Activated T-helper 1 cell treated with Interleukin-2 at 50 U/mL for 16 hours (primary cell): ENCODE data around the gene ZNF860.

ENCODE experiments used
- DNase-seq: peaks from one replicate; pipeline ENCODE4 v3.0.0-alpha.2; 2020; ENCODE audit warnings: low read depth

ZNF860 gene

GRCh38 chr3:31981206-31982181, at the start of gene ZNF860, which contains the start of gene OSBPL10:
Gene ZNF860, plus strand, starts transcription at chr3:31981750. Its CDS starts 7,330 bp downstream, at chr3:31989080.
Gene OSBPL10, minus strand, starts transcription at chr3:31981262. Its CDS starts 83 bp downstream, at chr3:31981179.
- DNase-seq, result no peak

- no peak for DNase-seq
These were observed 48.6 kb upstream of the ZNF860 start for GRCh38 chr3:31932990-31933389.

GRCh38 chr3:31934018-31934417, 47.5 kb upstream of the ZNF860 start:
- DNase-seq, result no peak

GRCh38 chr3:31934866-31935265, 46.7 kb upstream of the ZNF860 start:
- no peak for DNase-seq

DNA sequence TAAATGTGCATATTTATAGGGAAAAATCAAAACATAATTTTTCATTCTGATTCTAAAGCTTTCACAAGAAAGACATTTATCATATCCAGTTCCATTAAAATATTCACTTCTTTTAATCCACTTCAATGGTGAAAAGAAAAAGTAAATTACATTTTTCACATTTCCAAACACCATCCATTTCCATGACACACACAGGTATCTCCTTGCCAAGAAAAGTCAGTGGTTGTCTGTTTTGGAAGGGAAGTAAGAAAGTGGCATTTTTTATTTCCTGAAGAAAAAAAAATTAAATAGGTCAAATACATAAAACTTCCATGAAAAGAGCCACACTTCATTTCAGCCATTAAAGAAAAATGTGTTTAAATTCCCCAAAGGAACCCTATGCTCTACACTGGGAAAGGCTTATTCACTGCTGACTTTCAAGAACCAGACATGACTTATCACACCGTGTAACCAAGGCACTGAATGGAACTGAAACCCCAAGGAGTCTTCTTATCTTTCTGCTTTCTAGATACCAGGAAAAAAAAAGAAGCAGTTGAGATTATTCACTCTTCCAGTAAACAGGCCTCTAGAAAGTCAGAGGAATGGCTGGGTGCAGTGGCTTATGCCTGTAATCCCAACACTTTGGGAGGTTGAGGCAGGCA, 45.0 kb upstream of the ZNF860 start:
- DNase-seq, result no peak

DNA sequence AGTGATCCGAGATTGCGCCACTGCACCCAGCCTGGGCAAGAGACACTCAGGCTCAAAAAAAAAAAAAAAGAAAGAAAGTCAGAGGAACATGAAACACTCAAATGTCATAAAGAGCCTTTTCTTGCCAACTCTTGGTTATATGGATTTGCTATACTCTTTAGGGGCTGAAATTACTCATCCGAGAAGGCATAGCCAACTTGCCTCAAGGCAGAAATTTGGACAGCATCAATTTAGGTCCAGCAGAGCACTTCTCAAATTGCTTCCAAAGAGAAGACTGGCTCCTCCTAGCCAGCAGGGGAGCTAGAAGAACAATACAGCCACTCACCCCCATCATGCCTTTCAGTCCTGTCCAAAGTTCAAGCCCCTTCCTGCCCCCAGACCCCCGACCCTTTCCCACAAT, 44.3 kb upstream of the ZNF860 start:
- DNase-seq, result no peak

GRCh38 chr3:31942446-31942845, 39.1 kb upstream of the ZNF860 start:
- no peak for DNase-seq

DNA sequence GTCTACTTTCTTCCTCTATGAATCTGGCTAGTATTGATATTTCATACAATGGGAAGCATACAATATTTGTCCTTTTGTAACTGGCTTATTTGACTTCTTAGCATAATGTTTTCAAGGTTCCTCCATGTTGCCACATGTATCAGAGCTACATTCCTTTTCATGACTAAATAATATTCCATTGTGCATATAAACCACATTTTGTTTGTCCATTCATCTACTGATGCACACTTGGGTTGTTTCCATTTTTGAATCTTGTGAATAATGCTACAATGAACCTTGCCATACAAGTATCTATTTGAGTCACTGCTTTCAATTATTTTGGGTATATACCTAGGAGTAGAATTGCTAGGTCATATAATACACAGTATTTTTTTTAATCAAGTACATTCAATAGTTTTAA, 38.5 kb upstream of the ZNF860 start:
- DNase-seq, result no peak

DNA sequence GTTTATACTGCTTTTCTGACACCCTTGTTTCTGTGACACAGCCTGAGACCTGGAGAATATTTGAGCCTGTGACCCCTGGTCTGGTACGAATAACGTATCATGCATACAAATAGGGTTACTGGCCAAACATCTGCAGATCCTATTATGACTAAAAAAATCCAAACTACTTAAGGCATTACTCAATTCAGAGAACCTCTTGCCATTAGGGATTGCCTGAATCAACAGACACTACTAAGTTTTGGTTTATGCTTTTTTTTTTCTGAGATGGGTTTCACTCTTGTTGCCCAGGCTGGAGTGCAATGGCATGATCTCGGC, 35.9 kb upstream of the ZNF860 start:
- DNase-seq, result no peak

GRCh38 chr3:31946484-31947081, 35.0 kb upstream of the ZNF860 start:
- DNase-seq, result no peak

- no peak for DNase-seq
These were observed 34.4 kb upstream of the ZNF860 start for GRCh38 chr3:31947162-31947561.

DNA sequence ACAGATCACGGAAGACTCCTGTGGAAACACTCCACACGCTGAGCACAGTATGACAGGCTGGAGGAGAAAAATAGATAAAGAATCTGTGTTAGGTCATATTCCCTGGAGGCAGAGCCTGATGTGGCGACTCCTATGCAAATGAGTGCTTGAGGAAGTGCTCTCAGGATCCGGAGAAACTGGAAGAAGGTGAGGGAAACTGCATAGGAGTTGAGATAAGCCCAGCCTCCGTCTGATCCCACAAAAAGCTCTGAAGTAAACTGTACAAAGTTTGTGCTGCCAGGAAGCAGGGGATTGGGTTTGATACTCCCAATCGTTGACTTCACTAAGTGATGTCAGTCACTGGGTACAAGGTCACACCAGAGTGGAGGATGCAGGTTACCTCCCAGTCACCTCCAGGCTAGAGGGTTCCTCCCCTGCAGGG, 33.9 kb upstream of the ZNF860 start:
- DNase-seq, result no peak

- DNase-seq, result no peak
These were observed 33.3 kb upstream of the ZNF860 start for GRCh38 chr3:31948280-31948679.

DNA sequence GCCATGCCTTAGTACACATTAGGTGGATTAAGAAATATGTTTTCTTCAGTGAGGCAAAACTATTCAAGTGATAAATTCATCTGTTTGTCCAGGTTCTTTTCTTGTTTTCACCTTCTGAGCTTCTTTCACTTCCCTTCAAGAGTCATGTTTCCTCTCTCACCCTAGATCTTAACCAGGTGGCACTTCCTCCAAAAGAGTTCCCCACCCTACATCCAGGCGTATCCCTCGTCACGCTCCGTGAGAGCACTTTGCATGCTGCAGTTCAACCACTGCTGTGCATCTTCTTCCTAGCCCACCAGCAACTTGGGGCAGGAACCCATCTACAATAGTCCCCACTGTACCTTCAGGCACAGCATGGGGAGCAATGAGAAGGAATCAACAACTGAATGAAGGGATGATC, 29.3 kb upstream of the ZNF860 start:
- no peak for DNase-seq

- no peak for DNase-seq
These were observed 28.5 kb upstream of the ZNF860 start for GRCh38 chr3:31953091-31953490.

DNA sequence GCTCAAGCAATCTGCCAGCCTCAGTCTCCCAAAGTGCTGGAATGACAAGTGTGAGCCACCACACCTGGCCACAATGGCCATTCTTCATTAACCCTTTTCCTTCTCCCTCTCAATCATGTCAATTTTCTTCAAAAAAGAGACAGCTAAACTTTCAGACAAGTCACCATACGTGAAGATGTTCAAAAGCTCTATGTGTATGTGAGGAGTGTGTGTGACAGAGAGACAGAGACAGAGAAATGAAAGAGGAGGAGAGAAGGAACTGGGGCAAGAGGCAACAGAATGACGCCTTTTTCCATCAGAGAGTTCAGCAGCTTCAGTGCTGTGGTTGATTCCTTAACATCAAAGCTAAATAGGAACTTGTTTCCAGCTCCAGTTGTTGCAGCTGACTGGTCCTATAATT, 27.9 kb upstream of the ZNF860 start:
- no peak for DNase-seq

DNA sequence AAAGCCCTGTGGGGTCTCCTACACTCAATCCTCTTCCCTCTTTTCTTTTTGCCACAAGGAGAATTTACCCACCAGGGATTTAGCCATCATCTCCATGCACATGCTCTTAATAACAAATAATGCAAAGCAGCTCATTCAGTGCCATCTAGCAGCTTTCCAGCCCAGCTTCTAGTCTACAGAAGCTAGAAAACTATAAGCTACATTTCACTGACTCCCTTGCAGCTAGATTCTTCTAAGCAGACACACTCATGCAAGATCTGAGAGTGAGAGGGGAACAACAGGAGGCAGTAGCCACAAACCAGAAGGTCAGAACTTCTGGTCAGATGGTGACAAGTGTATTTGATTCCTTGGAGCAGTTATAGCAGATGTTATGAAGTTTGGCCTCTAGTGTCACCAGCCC, 26.0 kb upstream of the ZNF860 start:
- DNase-seq, result no peak

GRCh38 chr3:31957106-31957505, 24.4 kb upstream of the ZNF860 start:
- no peak for DNase-seq

DNA sequence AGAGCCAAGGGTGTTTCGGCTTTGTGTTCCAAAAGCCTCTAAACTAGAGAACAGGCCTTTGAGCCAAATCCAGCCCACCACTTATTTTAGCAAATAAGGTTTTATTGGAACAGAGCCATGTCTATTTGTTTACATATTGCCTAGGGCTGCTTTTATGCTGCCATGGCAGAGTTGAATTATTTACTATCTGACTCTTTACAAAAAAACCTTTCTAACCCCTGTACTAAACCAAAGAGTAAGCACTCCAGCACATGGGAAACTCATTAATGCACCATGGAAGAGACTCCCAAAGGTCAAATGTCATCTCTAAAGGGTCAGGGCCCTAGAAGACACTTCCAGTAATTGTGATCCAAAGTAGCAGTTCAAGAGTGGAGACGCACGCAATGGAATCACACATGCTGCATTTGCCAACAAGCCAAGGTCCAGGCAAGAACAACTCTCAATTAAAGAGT, 22.8 kb upstream of the ZNF860 start:
- no peak for DNase-seq

GRCh38 chr3:31959251-31959650, 22.3 kb upstream of the ZNF860 start:
- no peak for DNase-seq

GRCh38 chr3:31959951-31960792, 21.4 kb upstream of the ZNF860 start:
- DNase-seq, result no peak
